HG03066 (cell line): ENCODE measurements around the gene ARHGAP27.

Experiments
- ATAC-seq: cut with Tn5 transposase; IDR thresholded peaks from one replicate; pipeline ENCODE4 v1.9.1; 2021; ENCODE audit warnings: low read depth; ENCODE audit not compliant: unreplicated experiment

Gene ARHGAP27

GRCh38 chr17:45431531-45432404 is 902 bp downstream of the ARHGAP27 start:
- ATAC-seq: peak; percentile 56

DNA sequence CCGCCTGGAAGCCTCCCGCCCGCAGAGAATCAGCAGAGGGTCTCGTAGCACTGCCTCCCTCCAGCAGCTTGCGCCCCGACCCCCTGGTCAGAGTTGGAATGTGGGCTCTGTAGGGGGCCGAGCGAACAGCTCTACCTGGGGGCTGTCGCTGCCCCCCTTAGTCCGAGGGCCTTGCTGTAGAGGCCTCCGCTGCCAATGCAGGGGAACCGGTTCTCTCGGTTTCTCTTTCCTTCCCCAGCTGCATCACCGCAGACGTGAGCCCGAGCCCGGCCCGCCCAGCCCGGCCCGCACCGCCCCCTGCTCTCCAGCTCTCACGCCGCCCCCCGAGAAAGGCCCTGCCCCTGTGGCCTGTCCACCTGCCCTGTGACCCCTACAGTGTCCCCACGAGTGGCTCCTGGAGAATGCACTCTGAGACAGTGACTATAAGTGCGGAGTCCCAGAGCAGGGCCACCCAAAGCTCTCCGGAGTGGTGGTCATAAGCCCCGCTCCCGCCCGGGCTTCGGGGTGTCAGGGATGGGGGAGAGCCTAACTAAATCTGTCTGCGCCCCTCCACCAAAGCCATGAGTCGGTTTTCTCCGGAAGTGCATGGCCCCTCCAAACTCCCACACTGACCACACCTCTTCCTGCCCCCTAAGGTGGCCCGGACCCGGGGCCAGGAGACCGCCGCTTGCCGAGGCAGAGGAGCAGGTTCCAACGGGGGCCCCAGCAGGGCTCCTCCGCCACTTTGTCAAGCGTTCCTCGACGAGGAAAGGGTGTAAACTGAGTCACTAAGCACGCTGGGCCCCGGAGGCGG is 1.7 kb downstream of the ARHGAP27 start:
- ATAC-seq: no peak

DNA sequence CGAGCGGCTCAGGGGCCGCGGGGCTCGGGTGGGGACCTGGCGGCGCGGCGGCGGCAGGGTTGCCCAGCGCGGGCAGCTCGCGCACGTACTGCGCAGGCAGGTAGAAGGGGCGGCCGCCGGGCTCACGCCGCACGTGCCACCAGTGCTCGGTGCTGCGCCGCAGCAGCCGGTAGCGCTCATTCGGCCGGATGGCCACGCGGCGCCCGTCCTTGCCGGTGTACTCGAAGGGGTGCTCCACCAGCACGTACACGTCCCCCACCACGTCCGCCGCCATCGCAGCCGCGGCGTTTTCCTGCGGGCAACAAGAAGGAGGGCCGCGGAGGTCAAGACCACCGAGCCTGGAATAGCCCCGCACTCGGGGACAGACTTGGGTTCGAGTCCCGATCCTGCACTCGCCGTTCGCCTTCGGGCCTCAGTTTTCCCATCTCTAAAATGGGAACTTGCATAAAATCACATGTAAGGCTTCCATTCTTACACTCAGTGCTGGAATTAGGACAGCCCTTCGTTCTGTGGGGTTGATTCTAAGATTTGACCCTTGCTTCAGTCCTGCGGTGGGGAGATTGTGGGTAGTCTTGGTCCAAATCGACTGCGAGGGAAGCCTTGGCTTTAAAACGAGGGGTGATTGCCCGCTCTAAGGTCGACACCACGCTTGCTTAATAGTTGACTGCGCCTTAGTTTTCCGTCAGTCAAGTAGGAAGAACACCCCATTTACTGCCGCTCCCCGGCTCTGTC is 2.5 kb downstream of the ARHGAP27 start:
- ATAC-seq: no peak

- ATAC-seq: no peak
These were observed 3.2 kb downstream of the ARHGAP27 start for GRCh38 chr17:45429339-45430005.

DNA sequence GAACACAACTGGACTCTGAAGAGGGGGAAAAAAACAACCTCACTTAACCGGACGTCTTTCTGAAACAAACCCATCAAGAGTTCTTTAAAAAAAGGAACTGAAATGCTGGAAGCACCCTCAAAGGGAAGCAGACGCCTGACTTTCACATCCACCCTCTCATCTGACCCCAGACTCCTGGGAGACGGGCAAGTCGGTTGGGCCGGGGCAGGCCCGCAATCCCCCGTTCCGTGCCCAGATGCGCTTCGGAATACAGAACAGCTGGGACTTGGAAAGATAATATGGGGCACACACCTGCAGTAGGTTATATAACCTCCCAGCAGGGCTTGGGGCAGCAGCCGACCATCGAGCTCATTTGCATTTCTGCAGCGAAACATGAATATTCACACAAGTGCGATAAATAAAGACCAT is 3.7 kb downstream of the ARHGAP27 start:
- ATAC-seq: no peak

DNA sequence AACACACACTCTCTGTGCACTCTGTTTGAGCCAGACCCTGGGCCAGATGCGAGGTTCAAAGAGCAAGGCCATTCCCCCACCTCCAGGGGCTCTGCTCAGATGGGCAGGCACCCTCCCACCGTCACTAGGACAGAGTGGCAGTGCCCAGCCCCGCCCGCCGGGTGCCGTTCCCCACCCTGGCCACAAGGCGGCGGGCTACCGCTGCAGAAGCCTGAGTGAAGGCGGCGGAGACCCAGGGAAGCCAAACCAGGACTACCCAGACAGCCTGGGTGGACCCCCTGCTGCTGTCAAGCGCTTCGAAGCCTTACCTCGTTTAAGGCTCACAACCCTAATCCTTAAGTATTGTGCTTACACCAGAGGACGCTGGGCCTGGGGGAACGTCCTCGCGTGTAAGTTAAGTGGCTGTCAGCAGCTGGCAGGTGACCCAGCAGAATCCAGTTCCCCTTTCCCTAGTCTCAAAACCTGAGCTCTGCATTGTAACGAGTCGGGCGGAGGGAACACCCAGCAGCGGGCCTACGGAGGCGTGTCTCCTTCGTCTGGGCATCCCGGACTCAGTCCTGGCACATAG is 4.5 kb downstream of the ARHGAP27 start:
- no peak for ATAC-seq

- ATAC-seq: no peak
These were observed 5.4 kb downstream of the ARHGAP27 start for GRCh38 chr17:45427181-45427835.

- no peak for ATAC-seq
These were observed 6.1 kb downstream of the ARHGAP27 start for GRCh38 chr17:45426561-45426960.

DNA sequence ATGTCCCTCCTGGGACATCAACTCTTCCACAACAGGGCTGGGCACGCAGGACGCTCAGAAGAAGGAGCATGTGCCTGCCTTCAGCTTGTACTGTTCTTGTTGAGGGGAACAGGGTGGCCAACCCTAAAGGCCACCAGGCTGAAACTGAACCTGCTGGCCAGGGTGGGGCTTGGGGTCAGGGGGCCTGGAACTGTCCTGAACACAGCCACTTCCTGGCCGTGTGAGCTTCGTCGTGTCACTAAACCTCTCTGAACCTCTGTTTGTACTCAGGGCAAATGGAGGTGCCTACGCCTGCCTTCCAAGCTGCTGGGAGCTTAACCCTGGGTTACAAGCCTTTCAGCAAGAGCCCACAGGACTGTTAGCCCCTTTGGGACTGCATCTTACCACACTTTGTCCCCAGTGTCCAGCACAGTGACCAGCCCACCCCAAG is 6.7 kb downstream of the ARHGAP27 start:
- ATAC-seq: no peak

- ATAC-seq: no peak
These were observed 7.3 kb downstream of the ARHGAP27 start for GRCh38 chr17:45425125-45425983.

DNA sequence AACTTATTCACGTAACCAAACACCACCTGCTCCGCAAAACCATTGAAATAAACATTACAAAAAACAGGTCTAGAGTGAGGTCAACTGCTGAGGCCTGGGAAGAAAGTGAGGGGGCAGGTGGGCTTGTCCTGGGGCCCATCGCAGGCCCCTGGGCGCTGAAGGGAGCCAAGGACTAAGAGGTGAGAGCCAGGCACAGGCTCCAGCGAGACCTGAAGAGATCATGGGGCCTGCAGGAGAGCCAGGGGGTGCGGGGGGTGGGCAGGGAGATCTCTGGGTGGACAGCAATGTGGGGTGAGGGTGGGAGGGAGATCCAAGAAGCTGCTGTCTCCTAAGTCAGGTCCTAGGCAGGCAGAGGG is 7.9 kb downstream of the ARHGAP27 start:
- no peak for ATAC-seq

- no peak for ATAC-seq
These were observed 8.7 kb downstream of the ARHGAP27 start for GRCh38 chr17:45423975-45424335.

- no peak for ATAC-seq
These were observed 9.2 kb downstream of the ARHGAP27 start for GRCh38 chr17:45423304-45423974.

- no peak for ATAC-seq
These were observed 17.4 kb downstream of the ARHGAP27 start for GRCh38 chr17:45414990-45415881.

GRCh38 chr17:45413498-45413923 is 19.2 kb downstream of the ARHGAP27 start:
- ATAC-seq: no peak

- ATAC-seq: no peak
These were observed 21.1 kb downstream of the ARHGAP27 start for GRCh38 chr17:45411348-45412105.
